ENCODE data around the gene TXNRD2.

GRCh38 chr22:19825904-19826618, 115.6 kb downstream of the TXNRD2 start:
- TF ChIP-seq POLR2A (IDR thresholded peaks at IDR 0.05; ENCODE audit: low read length) = no peak
- TF ChIP-seq GATA1 (IDR thresholded peaks at IDR 0.05; ENCODE audit: low read depth, low read length) = no peak

Data from erythroblast (primary cell).